ENCODE results near the gene ROBO1. TPM values are rescaled to one million over a fixed set of nuclear protein-coding genes. Genes with fewer than 3 reads are reported as not detected.

ROBO1 gene
- polyA plus RNA-seq, 2 donors = 4.7 to 12.0 TPM

DNA sequence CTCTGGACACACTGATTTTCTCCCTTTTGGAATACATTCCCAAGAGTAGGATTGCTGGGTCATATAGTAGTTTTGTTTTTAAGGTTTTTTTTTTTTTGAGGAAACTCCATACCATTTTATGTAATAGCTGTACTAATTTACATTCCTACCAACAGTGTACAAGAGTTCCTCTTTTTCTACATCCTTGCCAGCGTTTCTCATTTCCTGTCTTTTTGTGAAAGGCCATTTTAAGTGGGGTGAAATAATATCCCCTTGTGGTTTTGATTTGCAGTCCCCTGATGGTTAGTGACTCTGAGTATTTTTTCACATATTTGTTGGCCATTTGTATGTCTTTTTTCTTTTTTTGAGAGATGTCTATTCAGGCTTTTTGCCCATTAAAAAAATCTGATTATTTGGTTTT is 1205.5 kb downstream of the ROBO1 start:
- 59 to 71% methylated on average over 1 of the region's 1 CpG for WGBS, 2 donors
- Histone ChIP-seq H3K27me3 (ENCODE audit: control insufficient read depth in 1 of 2, insufficient read depth in 2 of 2, low read length in 2 of 2) (no peaks in the 10 kb centered on the region), H3K36me3 (ENCODE audit: control insufficient read depth in 2 of 2, insufficient read depth in 2 of 2, low read length in 1 of 2) (no peaks in the 10 kb centered on the region), H3K9me3 (ENCODE audit: control insufficient read depth in 2 of 2, insufficient read depth in 1 of 2, low read depth in 1 of 2, low read length in 1 of 2) (no peaks in the 10 kb centered on the region), H3K4me3 (ENCODE audit: low read depth in 1 of 2, low read length in 2 of 2) (no peak overlapping the region), H3K27ac (ENCODE audit: low read depth in 2 of 2, low read length in 1 of 2) (no peak overlapping the region), H3K4me1 (ENCODE audit: control insufficient read depth in 2 of 2, insufficient read depth in 2 of 2, low read length in 1 of 2) (no peaks in the 10 kb centered on the region)

All from esophagus (tissue), 2 donors.